Sciatic nerve (tissue), 2 donors: ENCODE measurements around the gene SYNE1. TPM values are rescaled to one million over a fixed set of nuclear protein-coding genes. Genes with fewer than 3 reads are reported as not detected.
"Not testable (repeated sequence)": the region's sequence is repeated elsewhere in the genome, so short reads cannot be mapped to it uniquely, and the experiment has no call there.

ENCODE experiments used
- ATAC-seq: fragments of 200-7000 bp; cut with Tn5 transposase; one replicate; pipeline ENCODE4 v1.9.1; 2020; ENCODE audit warnings: mild to moderate bottlenecking, moderate library complexity
- DNase-seq: peaks from one replicate; pipeline ENCODE4 v3.0.0-alpha.2; 2020; ENCODE audit warnings: low spot score
- intact Hi-C: fragments of 100-400 bp; cut with DNase I; formaldehyde crosslinking; loops from one replicate; pipeline ENCODE4 v1.14.2; 2022
- total RNA-seq: library from RNA; stranded (reverse); fragmentation: NEBNext Ultra II Directional; extraction: Animal tissue kit (Norgen Biotek cat#: 25700); gene quantifications from one replicate; pipeline ENCODE4 v1.2.1, GENCODE V29; 2021
- donor health status: DM: no; HTN: no; CAD: no.
- donor health status: DM: no; HTN: no; CAD: no.

Gene SYNE1
- total RNA-seq, 1 donor from 2014 or later = 142 TPM

DNA sequence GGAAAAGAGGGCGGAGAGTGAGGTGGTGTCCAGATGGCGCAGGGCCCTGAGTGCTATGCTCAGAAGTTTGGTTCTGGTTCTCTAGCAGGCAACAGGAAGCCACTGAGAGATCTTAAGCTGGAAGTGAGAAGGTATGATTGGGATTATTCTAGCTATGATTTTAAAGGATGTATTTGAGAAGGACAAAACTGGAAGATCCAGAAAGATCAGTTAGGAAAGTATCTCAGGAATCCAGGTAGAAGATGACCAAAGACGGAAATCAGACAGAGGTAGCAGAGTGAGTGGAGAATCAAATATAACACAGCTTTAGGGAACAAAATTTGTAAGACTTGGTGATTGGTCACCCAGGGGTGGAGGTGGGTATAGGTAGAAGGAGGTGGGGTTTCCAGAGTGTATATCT, 5.8 kb downstream of the SYNE1 start:
- no peak for DNase-seq
- no peak for ATAC-seq
- intact Hi-C loops = no loop called here

DNA sequence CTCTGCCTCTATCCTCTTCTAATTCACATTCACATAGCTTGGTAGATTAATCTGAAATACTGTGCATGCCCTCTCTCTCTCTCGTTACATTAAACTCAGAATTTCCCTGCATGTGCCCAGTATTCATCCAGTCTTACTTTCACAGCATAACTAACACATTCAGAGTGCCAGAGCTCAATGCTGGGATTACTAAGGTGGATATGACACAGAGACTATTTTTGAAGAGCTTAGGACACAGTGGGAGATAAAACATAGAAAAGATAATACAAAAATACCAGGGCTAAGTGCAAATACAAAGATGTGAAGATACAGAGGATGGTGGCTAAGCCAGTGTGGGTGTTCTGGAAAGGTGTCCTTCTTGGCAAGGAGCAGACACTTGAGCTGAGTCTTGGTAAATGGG, 6.3 kb downstream of the SYNE1 start:
- DNase-seq (no peak), ATAC-seq (no peak)
- intact Hi-C loops = no loop called here

DNA sequence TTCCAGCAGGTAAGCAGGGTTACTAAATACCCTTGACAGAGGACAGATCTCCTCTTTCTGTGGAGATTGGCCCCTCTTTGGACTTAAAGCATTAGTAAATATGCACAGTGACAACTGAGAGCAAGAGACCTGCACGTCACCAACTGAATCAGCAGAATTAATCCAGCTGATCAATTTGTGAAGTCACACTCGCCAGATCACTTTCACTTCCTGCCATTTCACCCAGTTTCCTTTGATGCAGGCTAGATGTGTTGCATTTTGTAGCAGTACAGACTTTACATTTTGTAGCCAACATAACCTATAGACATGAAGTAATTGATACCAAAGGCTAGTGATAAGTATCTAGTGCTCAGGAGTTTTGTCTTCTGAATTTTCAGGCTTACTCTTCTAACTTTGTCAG, 11.9 kb downstream of the SYNE1 start:
- ATAC-seq (no peak), DNase-seq (no peak)
- intact Hi-C loops = no loop called here

DNA sequence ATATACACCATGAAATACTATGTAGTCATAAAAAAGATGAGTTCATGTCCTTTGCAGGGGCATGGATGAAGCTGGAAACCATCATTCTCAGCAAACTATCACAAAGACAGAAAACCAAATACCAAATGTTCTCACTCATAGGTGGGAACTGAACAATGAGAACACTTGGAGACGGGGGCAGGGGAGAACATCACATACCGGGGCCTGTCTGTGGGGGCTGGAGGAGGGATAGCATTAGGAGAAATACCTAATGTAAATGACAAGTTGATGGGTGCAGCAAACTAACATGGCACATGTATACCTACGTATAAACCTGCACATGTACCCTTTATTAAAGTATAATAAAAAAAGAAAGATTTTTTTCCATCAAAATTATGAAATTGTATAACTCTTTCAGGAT, 22.4 kb downstream of the SYNE1 start:
- intact Hi-C loops, DNase-seq, ATAC-seq: not testable (repeated sequence)

DNA sequence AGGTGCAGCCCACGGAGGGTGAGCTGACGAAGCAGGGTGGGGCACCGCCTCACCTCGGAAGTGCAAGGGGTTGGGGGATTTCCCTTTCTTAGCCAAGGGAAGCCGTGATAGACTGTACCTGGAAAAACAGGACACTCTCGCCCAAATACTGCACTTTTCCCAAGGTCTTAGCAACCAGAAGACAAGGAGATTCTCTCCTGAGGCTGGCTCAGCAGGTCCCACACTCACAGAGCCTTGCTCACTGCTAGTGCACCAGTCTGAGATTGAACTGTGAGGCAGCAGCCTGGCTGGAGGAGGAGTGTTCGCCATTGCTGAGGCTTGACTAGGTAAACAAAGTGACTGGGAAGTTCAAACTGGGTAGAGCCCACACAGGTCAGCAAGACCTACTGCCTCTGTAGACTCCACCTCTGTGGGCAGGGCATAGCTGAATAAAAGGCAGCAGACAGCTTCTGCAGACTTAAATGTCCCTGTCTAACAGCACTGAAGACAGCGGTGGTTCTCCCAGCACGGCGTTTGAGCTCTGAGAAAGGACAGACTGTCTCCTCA, 28.0 kb downstream of the SYNE1 start:
- DNase-seq (no peak), ATAC-seq (no peak)
- intact Hi-C loops = no loop called here

DNA sequence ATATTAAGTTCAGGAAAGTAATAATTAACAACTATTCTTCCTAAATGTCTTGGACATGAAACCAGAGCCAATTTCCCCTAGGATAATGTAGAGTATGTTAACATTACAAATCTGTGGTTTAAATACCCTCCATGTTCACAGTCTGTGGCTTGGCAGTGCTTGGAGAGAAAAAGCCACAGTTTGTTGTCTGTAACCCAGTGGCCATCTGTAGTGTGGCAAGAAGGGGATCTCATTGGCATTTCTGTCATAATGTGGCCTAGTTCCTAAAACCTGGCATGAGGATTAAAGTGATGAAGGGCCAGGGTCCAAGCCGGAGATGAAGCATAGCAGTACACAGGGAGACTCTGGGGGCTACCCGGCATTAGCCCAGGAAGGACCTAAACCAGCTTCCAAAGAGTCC, 31.2 kb downstream of the SYNE1 start:
- ATAC-seq (no peak), DNase-seq (no peak)
- intact Hi-C loops = no loop called here

DNA sequence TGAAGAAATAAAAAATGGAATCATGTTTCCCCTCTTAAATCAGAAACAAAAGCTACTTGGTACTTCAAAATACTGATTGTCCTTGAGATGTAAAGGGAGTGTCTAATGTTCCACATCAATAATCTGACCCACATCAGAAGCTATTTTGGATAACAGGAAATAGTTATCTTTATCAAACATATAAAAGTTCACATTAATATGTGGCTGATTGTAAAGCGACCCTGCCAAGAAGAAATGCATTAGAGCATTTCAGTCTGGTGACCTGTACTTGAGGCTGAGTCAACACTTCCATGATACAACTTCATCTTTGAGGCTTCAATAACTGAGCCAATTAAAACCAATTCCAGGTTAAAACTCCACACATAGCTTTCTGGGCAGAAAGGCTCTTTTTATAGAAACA, 31.8 kb downstream of the SYNE1 start:
- intact Hi-C loops = no loop called here
- ATAC-seq = no peak

DNA sequence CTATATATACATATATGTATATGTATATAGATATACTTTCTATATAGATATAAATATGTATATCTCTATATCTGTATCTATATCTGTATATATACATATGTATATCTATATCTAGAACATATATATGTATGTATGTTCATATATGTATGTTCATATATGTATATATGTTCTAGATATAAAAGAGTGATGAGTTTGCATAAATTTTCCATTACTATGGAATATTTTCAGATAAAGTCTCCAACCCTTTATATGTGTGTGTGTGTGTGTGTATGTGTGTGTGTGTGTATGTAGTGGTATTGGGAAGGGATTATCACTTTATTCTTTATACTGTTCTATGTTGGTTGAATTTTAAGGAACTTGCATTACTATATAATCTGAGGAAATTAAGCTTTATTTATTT, 33.3 kb downstream of the SYNE1 start:
- no peak for ATAC-seq
- no peak for DNase-seq
- intact Hi-C loops = no loop called here

More for the DNA sequence above, 31.8 kb downstream of the SYNE1 start:
- DNase-seq = no peak

DNA sequence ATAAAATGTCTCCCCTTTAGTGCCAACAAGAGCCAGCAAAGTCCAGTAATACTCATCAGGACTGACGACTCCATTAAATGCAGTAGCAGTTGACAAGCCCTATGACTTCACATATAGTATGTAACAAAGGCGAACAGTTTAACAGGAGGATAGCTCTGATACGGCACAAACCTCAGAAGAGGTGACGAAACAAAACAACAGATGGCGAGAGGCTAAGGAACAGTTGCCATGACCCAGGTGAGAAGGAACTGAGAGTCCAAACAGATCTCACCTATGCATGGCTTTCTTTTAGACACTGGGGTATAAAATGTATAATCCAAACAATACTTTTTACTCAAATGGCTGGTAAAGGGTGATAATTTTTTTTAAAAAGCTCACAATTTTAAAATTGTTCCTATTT, 37.1 kb downstream of the SYNE1 start:
- no peak for ATAC-seq
- intact Hi-C loops = no loop called here
- no peak for DNase-seq

DNA sequence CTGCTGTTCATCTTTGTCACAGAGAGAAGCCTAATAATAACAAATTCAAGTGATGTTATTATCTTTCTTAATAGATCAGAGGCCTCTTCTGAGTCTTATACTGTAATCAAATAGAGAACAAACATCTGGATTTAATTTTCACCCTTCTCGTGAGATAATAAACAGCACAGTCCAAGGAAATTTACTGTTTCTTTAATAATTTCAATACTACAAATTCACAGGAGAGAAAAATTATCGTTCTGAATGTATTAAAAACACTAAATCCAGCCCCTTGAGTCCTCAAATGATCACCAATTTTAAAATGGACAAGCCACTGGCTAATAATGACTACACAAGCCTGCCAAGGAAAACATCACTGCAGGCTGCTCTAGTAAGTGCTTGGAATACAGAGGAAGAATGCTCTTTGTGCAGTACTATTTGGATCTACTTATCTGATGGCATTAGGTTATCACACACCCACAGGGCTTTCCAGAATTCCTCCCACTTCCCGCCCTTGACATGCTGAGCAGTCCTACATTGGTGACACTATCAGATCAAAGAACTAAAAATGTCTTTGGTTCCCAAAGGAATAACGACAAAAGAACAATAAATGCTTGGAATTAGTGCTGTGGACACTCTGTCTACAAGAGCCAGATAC, 38.1 kb downstream of the SYNE1 start:
- DNase-seq = no peak
- intact Hi-C loops = no loop called here
- peak; percentile 77 for ATAC-seq

DNA sequence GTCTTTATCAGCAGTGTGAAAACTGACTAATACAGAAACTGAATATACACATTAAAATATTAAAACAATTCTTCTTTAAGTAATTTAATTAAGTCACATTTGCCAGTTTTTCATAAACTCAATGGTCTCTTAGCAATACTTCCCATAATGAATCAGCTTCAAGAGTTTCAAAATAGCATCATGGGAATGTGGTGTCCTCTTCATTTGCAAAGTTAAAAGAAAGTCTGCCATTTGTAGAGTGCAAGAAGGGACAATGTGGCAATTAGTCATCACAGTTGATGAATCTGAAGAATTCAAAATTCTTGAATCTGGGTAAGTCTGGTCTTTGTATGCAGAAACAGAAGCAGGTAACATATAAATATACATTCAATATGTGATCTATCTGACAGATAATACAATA, 38.7 kb downstream of the SYNE1 start:
- ATAC-seq = peak; percentile 48
- DNase-seq = no peak
- intact Hi-C loops = no loop called here

DNA sequence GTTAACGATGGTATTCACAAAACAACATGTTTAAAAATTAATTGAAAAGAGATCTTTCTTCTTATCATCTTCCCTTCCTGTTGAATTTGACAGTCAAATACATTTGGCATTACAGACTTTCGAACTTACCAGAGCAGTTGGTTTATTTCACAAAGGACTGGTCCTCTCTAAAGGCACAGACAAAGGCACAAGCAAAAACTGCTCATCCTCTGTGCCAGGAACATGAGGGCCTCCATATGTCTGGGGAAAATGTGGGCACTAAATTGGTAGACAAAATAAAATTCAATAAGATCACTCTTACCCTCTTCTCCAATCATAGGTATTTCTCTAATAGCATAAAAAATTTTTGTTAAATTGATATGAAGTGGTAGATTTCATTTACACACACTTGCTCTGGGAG, 40.4 kb downstream of the SYNE1 start:
- ATAC-seq = no peak
- intact Hi-C loops = no loop called here

DNA sequence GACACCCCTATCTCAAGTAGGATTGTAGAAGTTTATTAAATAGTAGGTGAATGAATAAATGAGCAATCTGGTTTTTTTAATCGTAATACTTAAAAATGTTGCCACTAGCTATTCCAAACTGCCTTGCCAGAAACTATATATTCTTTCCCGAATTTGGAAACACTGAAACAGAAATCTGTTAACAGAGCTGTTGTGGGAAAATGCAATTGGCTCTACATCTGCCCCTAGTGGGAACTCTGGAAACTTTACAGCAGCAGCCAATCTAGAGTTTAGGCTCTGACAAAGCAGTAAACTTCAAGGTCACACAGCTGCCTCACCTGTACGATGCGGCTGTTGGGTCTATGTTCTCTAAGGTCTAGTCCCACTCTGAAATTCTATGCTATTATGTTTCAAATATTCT, 41.7 kb downstream of the SYNE1 start:
- no peak for DNase-seq
- intact Hi-C loops = no loop called here
- ATAC-seq = peak; percentile 35

More for the DNA sequence above, 40.4 kb downstream of the SYNE1 start:
- no peak for DNase-seq

DNA sequence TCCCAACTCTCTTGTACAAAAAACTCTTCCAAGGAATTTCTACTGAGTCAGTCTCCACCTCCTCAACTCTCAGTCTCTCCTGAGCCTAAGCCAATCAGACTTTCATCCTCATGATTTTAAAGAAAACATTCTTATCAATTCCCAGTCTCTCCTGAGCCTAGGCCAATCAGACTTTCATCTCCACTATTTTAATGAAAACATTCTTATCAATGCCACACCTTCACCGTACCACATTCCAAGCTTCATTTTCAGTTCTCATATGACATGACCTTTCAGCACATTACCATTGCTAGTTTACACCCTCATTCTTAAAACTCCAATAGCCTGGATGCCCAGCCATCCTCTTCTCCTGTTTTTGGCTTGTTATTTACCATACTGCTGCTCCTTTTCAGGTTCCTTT, 42.5 kb downstream of the SYNE1 start:
- intact Hi-C loops = no loop called here

DNA sequence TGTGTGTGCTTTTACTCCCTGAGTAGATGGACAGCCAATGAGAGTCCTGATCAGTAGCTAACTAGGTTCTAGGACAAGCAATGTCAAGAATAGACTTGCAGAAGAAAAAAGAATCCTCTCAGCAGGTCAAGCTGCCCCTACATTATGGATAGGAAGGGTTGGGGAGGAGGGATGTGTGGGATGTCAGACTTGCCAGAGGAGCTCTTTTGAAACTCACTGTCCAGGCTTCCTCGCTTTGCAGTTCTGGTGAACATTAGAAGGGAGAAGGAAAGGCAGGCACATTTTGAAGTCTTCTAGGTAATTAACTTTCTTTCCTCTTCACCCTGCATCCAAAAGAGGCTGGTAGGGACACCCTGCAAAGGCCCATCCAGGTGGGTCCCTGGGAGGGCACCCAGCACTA, 48.7 kb downstream of the SYNE1 start:
- ATAC-seq (no peak), DNase-seq (no peak)
- intact Hi-C loops = no loop called here

More for the DNA sequence above, 42.5 kb downstream of the SYNE1 start:
- no peak for DNase-seq
- ATAC-seq = no peak

DNA sequence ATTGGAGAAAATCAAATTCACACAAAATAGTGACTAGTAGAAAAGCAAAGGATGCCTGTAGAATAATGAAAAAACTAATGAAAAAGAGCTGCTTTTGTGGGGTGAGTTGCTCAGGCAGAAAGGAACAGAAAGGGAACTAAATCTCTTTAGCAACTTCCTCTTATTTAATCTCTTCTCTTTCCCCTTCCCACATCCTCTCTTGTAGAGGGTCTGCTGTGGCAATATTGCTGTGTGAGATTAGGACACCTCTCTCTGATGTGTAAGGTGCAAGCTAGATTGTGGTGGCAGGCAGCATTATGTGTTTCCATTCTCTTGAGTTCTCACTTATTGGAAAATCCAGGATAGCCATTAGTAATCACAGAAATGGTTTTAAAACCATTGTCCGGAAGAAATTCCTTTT, 49.7 kb downstream of the SYNE1 start:
- DNase-seq (no peak), ATAC-seq (no peak)
- intact Hi-C loops = no loop called here

DNA sequence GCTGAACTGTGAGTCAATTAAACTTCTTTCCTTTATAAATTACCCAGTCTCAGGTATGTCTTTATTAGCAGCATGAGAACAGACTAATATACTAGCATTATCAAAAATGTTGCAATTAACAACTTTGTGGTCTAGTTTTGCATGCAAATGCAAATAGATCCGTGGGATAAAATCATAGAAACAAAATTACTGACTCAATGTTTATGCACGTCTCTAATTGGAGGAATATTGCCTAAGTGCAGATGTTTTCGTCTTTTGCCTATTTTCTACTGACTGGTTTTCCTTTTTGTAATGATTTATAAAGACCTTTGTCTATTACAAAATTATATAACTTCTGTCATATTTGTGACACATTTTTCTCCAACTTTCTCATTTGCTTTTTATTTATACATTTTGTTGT, 51.9 kb downstream of the SYNE1 start:
- no peak for ATAC-seq
- intact Hi-C loops = no loop called here
- DNase-seq = no peak

DNA sequence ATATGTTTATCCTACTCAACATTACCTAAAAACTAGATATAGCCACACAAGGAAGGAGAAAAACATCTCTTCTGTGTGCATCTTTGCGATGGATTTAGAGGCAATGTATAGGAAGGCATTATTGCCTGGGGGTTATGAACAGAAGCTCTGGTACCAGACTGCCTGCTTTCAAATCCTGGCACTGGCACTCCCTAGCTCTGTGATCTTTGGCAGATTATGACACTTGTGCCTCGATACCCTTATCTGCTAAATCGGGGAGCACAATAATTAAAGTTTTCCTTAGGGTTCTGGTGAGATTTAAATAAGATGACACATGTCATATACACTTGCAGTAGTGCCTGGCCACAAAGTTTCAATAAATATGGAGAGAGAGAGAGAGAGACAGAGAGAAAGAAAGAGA, 53.3 kb downstream of the SYNE1 start:
- intact Hi-C loops = no loop called here
- no peak for DNase-seq
- ATAC-seq = no peak

DNA sequence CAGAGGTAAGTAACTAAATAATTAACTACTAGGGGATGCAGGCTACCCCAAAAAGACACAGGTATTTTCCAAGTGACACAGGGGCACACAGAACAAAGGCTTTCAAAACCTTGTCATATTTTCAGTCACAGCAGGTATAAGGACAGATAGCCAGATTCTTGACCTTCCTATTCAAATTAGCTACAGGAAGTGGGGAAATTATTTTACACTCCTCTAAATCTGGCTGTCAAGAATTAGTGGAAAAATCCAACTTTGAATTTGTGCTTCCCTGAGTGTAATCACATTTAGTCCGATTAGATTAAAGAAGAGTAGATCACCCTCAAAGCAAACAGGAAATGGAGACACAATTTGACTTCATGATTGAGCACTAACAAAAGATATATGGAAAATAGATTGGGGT, 60.6 kb downstream of the SYNE1 start:
- intact Hi-C loops = no loop called here
- DNase-seq = no peak

DNA sequence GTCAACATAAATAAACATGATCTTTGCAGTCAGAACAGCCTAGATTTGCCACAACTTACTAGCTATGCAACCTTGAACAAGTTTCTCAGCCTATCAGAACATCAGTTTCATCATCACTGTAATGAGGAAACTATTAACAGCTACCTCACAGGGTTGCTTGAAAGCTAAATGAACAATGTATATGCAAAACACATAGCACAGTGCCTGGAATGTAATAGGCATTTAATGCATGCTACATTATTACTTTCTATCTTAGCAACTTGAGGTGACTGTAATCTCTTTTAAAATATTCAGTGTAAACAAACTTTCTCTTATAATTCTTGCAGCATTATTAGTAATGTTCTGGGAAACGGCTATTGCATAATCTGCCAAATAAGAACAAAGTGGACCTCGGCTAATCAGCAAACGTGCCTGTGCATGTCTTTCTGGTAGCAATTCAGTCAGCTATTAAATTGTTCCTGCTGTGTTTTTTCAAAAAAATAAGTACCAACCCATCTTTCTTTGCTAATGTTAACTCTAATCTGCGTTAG, 61.5 kb downstream of the SYNE1 start:
- peak; percentile 62 for ATAC-seq
- DNase-seq = no peak
- intact Hi-C loops = no loop called here

More for the DNA sequence above, 60.6 kb downstream of the SYNE1 start:
- ATAC-seq = no peak

DNA sequence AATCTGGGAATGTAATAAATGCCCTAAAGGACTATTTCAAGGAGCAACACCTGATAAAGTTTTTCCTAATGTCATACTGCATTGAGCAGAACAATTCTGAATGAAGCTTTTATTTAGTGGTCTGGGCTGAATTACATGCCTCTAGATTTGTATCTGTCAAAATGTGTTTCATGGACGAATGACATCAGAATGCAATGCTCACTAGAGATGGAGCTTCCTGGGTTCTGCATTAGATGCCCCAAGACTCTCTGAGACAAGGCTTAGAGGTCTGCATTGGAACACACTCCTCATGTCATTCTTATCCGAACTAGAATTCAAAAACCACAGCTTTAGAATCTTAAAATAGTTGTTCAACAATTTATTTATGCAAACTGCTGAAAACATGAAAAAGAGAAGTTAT, 62.0 kb downstream of the SYNE1 start:
- ATAC-seq (no peak), DNase-seq (no peak)
- intact Hi-C loops = no loop called here
